PC-9 (cell line): ENCODE data around the gene ARHGAP18. TPM values are rescaled to one million over a fixed set of nuclear protein-coding genes. Genes with fewer than 3 reads are reported as not detected.

Experiments used
- BruUV-seq: library from RNA; stranded (reverse); fragments of 400-500 nt; replicated peaks from 2 replicates; lab custom pipeline; 2021; lab: Mats Ljungman, UMichigan
- CTCF ChIA-PET: fragments of 300-600 bp; sonication (Branson Sonifier 250); formaldehyde crosslinking; loops from one replicate; lab custom pipeline; 2022; ENCODE audit warnings: antibody characterized with exemption; lab: Charles Lee
- POLR2A ChIA-PET: fragments of 300-600 bp; sonication (Branson Sonifier 250); formaldehyde crosslinking; loops from one replicate; lab custom pipeline; 2022; ENCODE audit warnings: antibody characterized with exemption; ENCODE audit not compliant: unreplicated experiment; lab: Charles Lee
- DNase-seq, 2 experiments: peaks; one replicate each; pipeline versions ENCODE4 v3.0.0 to v3.0.0-alpha.2; 2015 to 2022; ENCODE audit warnings: mixed read lengths in 1 of 2
- H2AFZ ChIP-seq: fragments of 200-600 bp; sonication (generic); 2 replicates; pipeline ENCODE4 v1.8.1; 2017; ENCODE audit warnings: antibody characterized with exemption
- H3F3A ChIP-seq: fragments of 200-600 bp; sonication (generic); 2 replicates; pipeline ENCODE4 v1.8.1; 2017; ENCODE audit warnings: antibody characterized with exemption, mild to moderate bottlenecking, low read depth; ENCODE audit not compliant: insufficient read depth
- H3K27ac ChIP-seq: fragments of 200-600 bp; sonication (generic); 2 replicates; pipeline ENCODE4 v1.6.1; 2016; ENCODE audit warnings: mixed run types
- H3K27me3 ChIP-seq: fragments of 200-600 bp; sonication (generic); 2 replicates; pipeline ENCODE4 v1.6.1; 2016; ENCODE audit warnings: low read depth, mixed run types; ENCODE audit not compliant: insufficient read depth
- H3K36me3 ChIP-seq: fragments of 200-600 bp; sonication (generic); 2 replicates; pipeline ENCODE4 v1.6.1; 2016; ENCODE audit warnings: low read depth, mixed run types
- H3K4me1 ChIP-seq: fragments of 200-600 bp; sonication (generic); replicated peaks from 2 replicates; pipeline ENCODE4 v1.6.1; 2016; ENCODE audit warnings: mixed run types; ENCODE audit not compliant: insufficient read depth
- H3K4me2 ChIP-seq: fragments of 200-600 bp; sonication (generic); 2 replicates; pipeline ENCODE4 v1.6.1; 2017; ENCODE audit warnings: mixed run types
- H3K4me3 ChIP-seq: fragments of 200-600 bp; sonication (generic); 2 replicates; pipeline ENCODE4 v1.6.1; 2016; ENCODE audit warnings: mixed run types
- H3K79me2 ChIP-seq: fragments of 200-600 bp; sonication (generic); 2 replicates; pipeline ENCODE4 v1.6.1; 2017; ENCODE audit warnings: low read depth, mixed run types
- H3K9me2 ChIP-seq: fragments of 200-600 bp; sonication (generic); 2 replicates; pipeline ENCODE4 v1.8.1; 2017; ENCODE audit warnings: mild to moderate bottlenecking; ENCODE audit not compliant: insufficient read depth
- H3K9me3 ChIP-seq: fragments of 200-600 bp; sonication (generic); 2 replicates; pipeline ENCODE4 v1.8.1; 2016; ENCODE audit warnings: low read depth; ENCODE audit not compliant: insufficient read depth
- H4K20me1 ChIP-seq: fragments of 200-600 bp; sonication (generic); 2 replicates; pipeline ENCODE4 v1.8.1; 2017; ENCODE audit not compliant: insufficient read depth
- CTCF ChIP-seq: fragments of 200-600 bp; sonication (generic); conservative IDR thresholded peaks from 2 replicates; pipeline ENCODE4 v1.6.1; 2017; ENCODE audit warnings: mixed run types, antibody characterized with exemption, mild to moderate bottlenecking, moderate library complexity
- EZH2 ChIP-seq: fragments of 200-600 bp; sonication (generic); IDR thresholded peaks from 2 replicates; pipeline ENCODE4 v1.8.0; 2017; ENCODE audit warnings: antibody characterized with exemption, low read depth
- intact Hi-C: fragments of 100-400 bp; cut with micrococcal nuclease; formaldehyde crosslinking; loops from one replicate; pipeline ENCODE4 v1.10.0; 2022; ENCODE audit not compliant: unreplicated experiment
- total RNA-seq: library from RNA; stranded (reverse); gene quantifications from 2 replicates; pipeline ENCODE4 v1.2.3, GENCODE V29; 2021

The ARHGAP18 gene
- total RNA-seq, 1 experiment from 2014 or later, result 15.0 TPM

GRCh38 chr6:129592516-129593232, 117.3 kb downstream of the ARHGAP18 start:
- Histone ChIP-seq H3K27me3 (no peaks in the 10 kb centered on the region), H3K4me2 (no peak overlapping the region), H4K20me1 (no peaks in the 10 kb centered on the region), H3F3A (no peaks in the 10 kb centered on the region), H3K79me2 (no peaks in the 10 kb centered on the region), H3K4me3 (no peak overlapping the region), H2AFZ (no peak overlapping the region), H3K9me2 (no peaks in the 10 kb centered on the region), H3K9me3 (no peaks in the 10 kb centered on the region), H3K36me3 (no peaks in the 10 kb centered on the region), H3K4me1 (no peaks in the 10 kb centered on the region), H3K27ac (no peak overlapping the region)
- TF ChIP-seq CTCF, result no peak
- no peak for TF ChIP-seq EZH2
- no peak for DNase-seq
- intact Hi-C loops, result no loop called here
- ChIA-PET POLR2A (no interaction called here), CTCF (no interaction called here)
- BruUV-seq, result no TSS peak

GRCh38 chr6:129590408-129591022, 119.5 kb downstream of the ARHGAP18 start:
- no peak for TF ChIP-seq EZH2
- no peak for TF ChIP-seq CTCF
- Histone ChIP-seq H3K9me2 (no peaks in the 10 kb centered on the region), H3K27me3 (no peaks in the 10 kb centered on the region), H3K79me2 (no peaks in the 10 kb centered on the region), H3K27ac (no peak overlapping the region), H3F3A (no peaks in the 10 kb centered on the region), H3K36me3 (no peaks in the 10 kb centered on the region), H3K4me1 (no peaks in the 10 kb centered on the region), H4K20me1 (no peaks in the 10 kb centered on the region), H2AFZ (no peak overlapping the region), H3K4me3 (no peak overlapping the region), H3K9me3 (no peaks in the 10 kb centered on the region), H3K4me2 (no peak overlapping the region)
- DNase-seq, result peak in 1 of 2 experiments; percentile 42
- no TSS peak for BruUV-seq
- intact Hi-C loops, result no loop called here
- CTCF ChIA-PET, result no interaction called here
- POLR2A ChIA-PET, result interaction anchor here (0.7 kb wide), 1 partner anchor 1070 kb away, joined by 3 read pairs; the partner anchor contains the start of gene PTPRK

GRCh38 chr6:129586815-129587214, 123.2 kb downstream of the ARHGAP18 start:
- no TSS peak for BruUV-seq
- Histone ChIP-seq H3F3A (no peaks in the 10 kb centered on the region), H3K27ac (no peak overlapping the region), H3K4me3 (no peak overlapping the region), H2AFZ (no peak overlapping the region), H3K9me2 (no peaks in the 10 kb centered on the region), H4K20me1 (no peaks in the 10 kb centered on the region), H3K79me2 (no peaks in the 10 kb centered on the region), H3K9me3 (no peaks in the 10 kb centered on the region), H3K4me2 (no peak overlapping the region), H3K27me3 (no peaks in the 10 kb centered on the region), H3K4me1 (no peaks in the 10 kb centered on the region), H3K36me3 (no peaks in the 10 kb centered on the region)
- intact Hi-C loops, result no loop called here
- POLR2A ChIA-PET, result no interaction called here
- DNase-seq, result no peak
- CTCF ChIA-PET, result no interaction called here
- TF ChIP-seq CTCF, result no peak
- TF ChIP-seq EZH2, result no peak
